Skeletal muscle satellite cell (primary cell): ENCODE results near the gene SNTG2.

Experiments
- H3K27me3 ChIP-seq: 2 replicates; pipeline ENCODE4 v1.7.0; 2013; ENCODE audit warnings: low read length; ENCODE audit not compliant: control insufficient read depth, insufficient read depth
- H3K36me3 ChIP-seq: 2 replicates; pipeline ENCODE4 v1.7.0; 2013; ENCODE audit warnings: mild to moderate bottlenecking, control low read depth, low read length; ENCODE audit not compliant: insufficient read depth
- H3K4me1 ChIP-seq: 2 replicates; pipeline ENCODE4 v1.7.0; 2013; ENCODE audit warnings: low read length; ENCODE audit not compliant: control insufficient read depth, insufficient read depth
- H3K4me2 ChIP-seq: 2 replicates; pipeline ENCODE4 v1.7.0; 2013; ENCODE audit warnings: mild to moderate bottlenecking, low read length
- H3K4me3 ChIP-seq: 2 replicates; pipeline ENCODE4 v1.7.0; 2013; ENCODE audit warnings: low read length
- H3K9ac ChIP-seq: 2 replicates; pipeline ENCODE4 v1.7.0; 2013; ENCODE audit warnings: mild to moderate bottlenecking, low read depth, low read length, moderate library complexity
- H3K9me3 ChIP-seq: replicated peaks from 2 replicates; pipeline ENCODE4 v1.7.0; 2013; ENCODE audit warnings: mild to moderate bottlenecking, control low read depth, low read length

SNTG2 gene

DNA sequence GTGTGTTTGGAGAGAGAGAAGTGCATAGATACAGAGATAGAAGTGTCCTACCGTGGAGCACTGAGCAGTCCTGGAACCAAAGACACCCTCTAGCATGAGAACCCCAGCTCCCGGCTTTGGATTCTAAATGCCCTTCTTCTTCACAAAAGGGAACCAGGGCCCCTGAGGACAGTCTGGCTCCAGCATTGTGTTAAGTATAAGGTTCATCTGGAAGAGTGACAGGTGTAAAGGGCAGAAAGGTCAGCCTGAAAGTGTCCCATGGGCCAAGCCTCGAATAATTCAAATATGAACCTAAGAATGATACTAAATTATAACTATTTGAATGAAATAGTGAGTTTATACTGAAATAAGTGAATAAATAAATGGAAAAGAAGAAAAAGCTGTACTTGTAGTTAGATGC is 109.7 kb downstream of the SNTG2 start:
- Histone ChIP-seq H3K4me2 (no peak overlapping the region), H3K4me3 (no peak overlapping the region)

DNA sequence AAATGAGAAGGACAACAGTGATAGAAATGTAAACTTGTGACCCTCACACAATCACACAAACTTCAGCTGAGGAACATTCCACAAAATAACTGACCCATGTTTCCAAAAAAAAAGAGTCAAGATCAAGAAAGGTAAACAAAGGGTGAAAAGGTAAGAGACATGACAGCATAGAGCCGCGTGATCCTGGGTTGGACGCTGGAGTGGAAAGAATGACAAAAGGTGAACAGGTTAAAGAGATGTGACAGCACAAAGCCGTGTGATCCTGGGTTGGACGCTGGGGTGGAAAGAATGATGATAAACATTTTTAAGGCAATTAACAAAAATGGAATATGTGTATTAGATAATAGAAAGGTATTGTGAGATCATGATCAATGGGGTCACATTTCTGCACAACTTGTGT is 110.3 kb downstream of the SNTG2 start:
- Histone ChIP-seq H3K36me3 (no peaks in the 10 kb centered on the region), H3K9ac (no peak overlapping the region), H3K27me3 (no peaks in the 10 kb centered on the region), H3K4me2 (no peak overlapping the region), H3K4me3 (no peak overlapping the region), H3K4me1 (peaks cover under 1% of the 10 kb centered on the region), H3K9me3 (no peaks in the 10 kb centered on the region)

More for the DNA sequence above, 109.7 kb downstream of the SNTG2 start:
- Histone ChIP-seq H3K4me1 (peaks cover 6% of the 10 kb centered on the region), H3K9me3 (no peaks in the 10 kb centered on the region), H3K27me3 (no peaks in the 10 kb centered on the region), H3K9ac (no peak overlapping the region), H3K36me3 (no peaks in the 10 kb centered on the region)

- Histone ChIP-seq H3K36me3 (no peaks in the 10 kb centered on the region), H3K9ac (no peak overlapping the region), H3K4me2 (no peak overlapping the region)
These were observed 117.6 kb downstream of the SNTG2 start for GRCh38 chr2:1068241-1068640.

GRCh38 chr2:1068822-1069221 is 118.2 kb downstream of the SNTG2 start:
- Histone ChIP-seq H3K36me3 (no peaks in the 10 kb centered on the region), H3K27me3 (no peaks in the 10 kb centered on the region), H3K4me1 (no peaks in the 10 kb centered on the region), H3K4me2 (no peak overlapping the region), H3K4me3 (no peak overlapping the region), H3K9ac (no peak overlapping the region), H3K9me3 (no peaks in the 10 kb centered on the region)

More at GRCh38 chr2:1068241-1068640, 117.6 kb downstream of the SNTG2 start:
- H3K9me3 ChIP-seq: no peaks in the 10 kb centered on the region
- H3K4me3 ChIP-seq: no peak overlapping the region
- no peaks in the 10 kb centered on the region for H3K27me3 ChIP-seq
- H3K4me1 ChIP-seq: no peaks in the 10 kb centered on the region

- no peak overlapping the region for H3K4me2 ChIP-seq
- no peaks in the 10 kb centered on the region for H3K27me3 ChIP-seq
- H3K9me3 ChIP-seq: no peaks in the 10 kb centered on the region
- no peak overlapping the region for H3K4me3 ChIP-seq
- H3K4me1 ChIP-seq: no peaks in the 10 kb centered on the region
- H3K9ac ChIP-seq: no peak overlapping the region
- no peaks in the 10 kb centered on the region for H3K36me3 ChIP-seq
These were observed 119.2 kb downstream of the SNTG2 start for GRCh38 chr2:1069847-1070246.

DNA sequence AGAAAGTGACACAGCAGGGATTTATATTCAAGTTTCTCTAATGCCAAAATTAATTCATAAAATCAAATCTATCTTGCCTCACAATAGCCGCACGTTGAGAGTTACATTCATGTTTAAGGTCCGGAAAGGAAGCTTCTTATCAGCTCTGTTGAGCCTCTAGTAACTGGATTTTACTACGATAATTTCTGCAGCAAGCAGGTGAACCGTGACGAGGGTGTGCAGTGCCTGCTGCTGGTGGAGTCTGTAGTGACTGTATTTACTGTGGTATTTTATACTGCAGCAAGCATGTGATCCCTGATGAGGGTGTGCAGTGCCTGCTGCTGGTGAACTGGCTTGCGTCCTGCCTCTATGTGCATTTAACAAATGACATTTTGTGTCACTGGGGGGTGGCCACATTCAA is 120.0 kb downstream of the SNTG2 start:
- H3K36me3 ChIP-seq: no peaks in the 10 kb centered on the region
- no peaks in the 10 kb centered on the region for H3K9me3 ChIP-seq
- H3K4me2 ChIP-seq: no peak overlapping the region
- no peak overlapping the region for H3K4me3 ChIP-seq
- no peaks in the 10 kb centered on the region for H3K27me3 ChIP-seq
- no peak overlapping the region for H3K9ac ChIP-seq
- no peaks in the 10 kb centered on the region for H3K4me1 ChIP-seq

DNA sequence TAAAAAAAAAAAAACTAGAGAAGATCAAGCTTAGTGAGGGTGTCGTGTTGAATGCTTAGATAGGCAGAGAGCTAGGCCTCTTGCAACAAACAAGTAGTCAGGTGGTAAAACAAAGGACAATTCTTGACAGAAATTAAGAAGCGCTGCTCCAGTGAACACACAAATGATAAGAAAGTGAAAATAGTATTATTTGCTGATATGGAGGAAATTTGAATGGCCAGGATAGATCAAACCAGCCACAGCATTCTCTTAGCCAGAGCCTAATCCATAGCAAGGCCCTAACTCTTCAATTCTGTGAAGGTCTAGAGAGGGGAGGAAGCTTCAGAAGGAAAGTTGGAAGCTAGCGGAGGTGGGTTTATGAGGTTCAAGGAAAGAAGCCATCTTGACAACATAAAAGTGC is 121.0 kb downstream of the SNTG2 start:
- Histone ChIP-seq H3K4me3 (no peak overlapping the region), H3K36me3 (no peaks in the 10 kb centered on the region), H3K27me3 (peaks cover 4% of the 10 kb centered on the region), H3K9ac (no peak overlapping the region), H3K4me1 (no peaks in the 10 kb centered on the region), H3K9me3 (no peaks in the 10 kb centered on the region), H3K4me2 (no peak overlapping the region)

- no peak overlapping the region for H3K4me2 ChIP-seq
- H3K4me1 ChIP-seq: no peaks in the 10 kb centered on the region
- no peak overlapping the region for H3K9ac ChIP-seq
- H3K9me3 ChIP-seq: no peaks in the 10 kb centered on the region
- H3K27me3 ChIP-seq: peaks cover 4% of the 10 kb centered on the region
- no peak overlapping the region for H3K4me3 ChIP-seq
- no peaks in the 10 kb centered on the region for H3K36me3 ChIP-seq
These were observed 121.6 kb downstream of the SNTG2 start for GRCh38 chr2:1072250-1072649.

GRCh38 chr2:1077911-1078310 is 127.3 kb downstream of the SNTG2 start:
- no peaks in the 10 kb centered on the region for H3K4me1 ChIP-seq

DNA sequence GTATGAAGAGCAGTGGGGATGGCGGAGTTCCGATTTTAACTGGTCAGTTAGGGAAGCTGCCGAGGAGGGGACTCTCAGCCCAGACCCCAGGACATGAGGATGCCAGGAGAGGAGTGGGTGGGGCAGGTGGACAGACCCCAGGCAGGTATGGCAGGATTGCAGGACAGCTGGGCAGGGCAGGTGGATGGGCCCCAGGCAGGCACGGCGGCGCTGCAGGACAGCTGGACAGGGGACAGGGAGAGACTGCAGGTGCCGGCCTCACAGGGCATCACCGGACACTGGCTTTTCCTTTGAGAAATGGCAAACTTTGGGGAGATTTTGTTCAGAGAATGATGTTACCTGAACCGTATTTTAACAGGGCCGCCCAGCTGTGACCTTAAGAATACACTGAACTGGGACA is 127.7 kb downstream of the SNTG2 start:
- Histone ChIP-seq H3K9ac (no peak overlapping the region), H3K4me2 (no peak overlapping the region), H3K9me3 (no peaks in the 10 kb centered on the region), H3K4me3 (no peak overlapping the region), H3K4me1 (no peaks in the 10 kb centered on the region), H3K27me3 (peaks cover 4% of the 10 kb centered on the region), H3K36me3 (no peaks in the 10 kb centered on the region)

More at GRCh38 chr2:1077911-1078310, 127.3 kb downstream of the SNTG2 start:
- no peaks in the 10 kb centered on the region for H3K36me3 ChIP-seq
- H3K9ac ChIP-seq: no peak overlapping the region
- H3K4me2 ChIP-seq: no peak overlapping the region
- H3K27me3 ChIP-seq: peaks cover 4% of the 10 kb centered on the region
- H3K4me3 ChIP-seq: no peak overlapping the region
- H3K9me3 ChIP-seq: no peaks in the 10 kb centered on the region

GRCh38 chr2:1079873-1080799 is 129.5 kb downstream of the SNTG2 start:
- no peak overlapping the region for H3K4me3 ChIP-seq
- H3K4me1 ChIP-seq: no peaks in the 10 kb centered on the region
- no peaks in the 10 kb centered on the region for H3K36me3 ChIP-seq
- H3K27me3 ChIP-seq: peaks cover 9% of the 10 kb centered on the region
- H3K9me3 ChIP-seq: no peaks in the 10 kb centered on the region
- H3K9ac ChIP-seq: no peak overlapping the region
- no peak overlapping the region for H3K4me2 ChIP-seq
